GM23248 (cell line): ENCODE measurements around the gene MAPK8IP3.

Experiments
- EZH2 ChIP-seq: fragments of 200-600 bp; sonication (generic); IDR thresholded peaks from 2 replicates; pipeline ENCODE4 v1.6.1; 2018; ENCODE audit warnings: antibody characterized with exemption, mild to moderate bottlenecking; ENCODE audit not compliant: insufficient read depth, poor library complexity, severe bottlenecking
- EZH2phosphoT487 ChIP-seq: fragments of 200-600 bp; sonication (generic); IDR thresholded peaks from 2 replicates; pipeline ENCODE4 v1.6.1; 2018; ENCODE audit warnings: antibody characterized with exemption, moderate library complexity, mild to moderate bottlenecking, low read depth; ENCODE audit not compliant: insufficient read depth

GRCh38 chr16:1779741-1780676 lies 74.0 kb downstream of the MAPK8IP3 start:
- TF ChIP-seq EZH2 (no peak), EZH2phosphoT487 (no peak)
